Stomach (tissue), 4 donors: ENCODE data around the gene CDH23.

Experiments
- POLR2A ChIP-seq, 4 donors: fragments of 450-650 bp; IDR thresholded peaks; one replicate each; pipeline ENCODE4 v1.6.1; 2016; ENCODE audit warnings: antibody characterized with exemption in 4 of 4, control low read depth in 2 of 4, mild to moderate bottlenecking in 1 of 4, moderate library complexity in 1 of 4
- POLR2AphosphoS5 ChIP-seq, 3 donors: sonication (generic); formaldehyde crosslinking; IDR thresholded peaks; one replicate each; pipeline ENCODE4 v1.6.1; 2016; ENCODE audit warnings: antibody characterized with exemption in 3 of 3
- TF ChIP-seq, protein P1 (sequence below), 7 experiments: fragments of 450-650 bp in 4 of 7; fragments of 200-600 bp in 3 of 7; sonication (generic) in 3 of 7; IDR thresholded peaks; one replicate each; pipeline ENCODE4 v1.5.1; 2016 to 2019; ENCODE audit warnings: antibody characterized with exemption in 7 of 7, control low read depth in 2 of 7, mild to moderate bottlenecking in 1 of 7

DNA sequence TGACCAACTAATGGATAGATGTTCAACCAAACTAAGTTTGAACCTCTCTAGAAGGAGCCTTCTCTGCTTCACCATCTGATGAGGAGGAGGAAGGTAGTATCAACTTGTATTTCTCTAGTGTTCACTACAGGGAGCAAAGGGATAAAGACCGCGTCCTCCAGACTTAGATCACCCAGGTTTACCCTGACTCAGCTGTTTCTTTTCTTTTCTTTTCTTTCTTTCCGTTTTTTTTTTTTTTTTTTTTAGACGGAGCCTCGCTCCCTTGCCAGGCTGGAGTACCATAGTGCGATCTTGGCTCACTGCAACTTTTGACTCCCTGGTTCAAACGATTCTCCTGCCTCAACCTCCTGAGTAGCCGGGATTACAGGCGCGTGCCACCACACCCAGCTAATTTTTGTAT lies 263.0 kb downstream of the CDH23 start:
- TF ChIP-seq, protein P1, sequence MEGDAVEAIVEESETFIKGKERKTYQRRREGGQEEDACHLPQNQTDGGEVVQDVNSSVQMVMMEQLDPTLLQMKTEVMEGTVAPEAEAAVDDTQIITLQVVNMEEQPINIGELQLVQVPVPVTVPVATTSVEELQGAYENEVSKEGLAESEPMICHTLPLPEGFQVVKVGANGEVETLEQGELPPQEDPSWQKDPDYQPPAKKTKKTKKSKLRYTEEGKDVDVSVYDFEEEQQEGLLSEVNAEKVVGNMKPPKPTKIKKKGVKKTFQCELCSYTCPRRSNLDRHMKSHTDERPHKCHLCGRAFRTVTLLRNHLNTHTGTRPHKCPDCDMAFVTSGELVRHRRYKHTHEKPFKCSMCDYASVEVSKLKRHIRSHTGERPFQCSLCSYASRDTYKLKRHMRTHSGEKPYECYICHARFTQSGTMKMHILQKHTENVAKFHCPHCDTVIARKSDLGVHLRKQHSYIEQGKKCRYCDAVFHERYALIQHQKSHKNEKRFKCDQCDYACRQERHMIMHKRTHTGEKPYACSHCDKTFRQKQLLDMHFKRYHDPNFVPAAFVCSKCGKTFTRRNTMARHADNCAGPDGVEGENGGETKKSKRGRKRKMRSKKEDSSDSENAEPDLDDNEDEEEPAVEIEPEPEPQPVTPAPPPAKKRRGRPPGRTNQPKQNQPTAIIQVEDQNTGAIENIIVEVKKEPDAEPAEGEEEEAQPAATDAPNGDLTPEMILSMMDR (IDR thresholded peaks at IDR 0.05), result no peak
- no peak for TF ChIP-seq POLR2A (IDR thresholded peaks at IDR 0.05)
- no peak for TF ChIP-seq POLR2AphosphoS5 (IDR thresholded peaks at IDR 0.05)
